ENCODE measurements around the gene CCR7. TPM values are rescaled to one million over a fixed set of nuclear protein-coding genes. Genes with fewer than 3 reads are reported as not detected.
"Not testable (repeated sequence)": the region's sequence is repeated elsewhere in the genome, so short reads cannot be mapped to it uniquely, and the experiment has no call there.

The CCR7 gene
- total and polyA plus RNA-seq, 2 donors: 0.39 to 0.58 TPM

DNA sequence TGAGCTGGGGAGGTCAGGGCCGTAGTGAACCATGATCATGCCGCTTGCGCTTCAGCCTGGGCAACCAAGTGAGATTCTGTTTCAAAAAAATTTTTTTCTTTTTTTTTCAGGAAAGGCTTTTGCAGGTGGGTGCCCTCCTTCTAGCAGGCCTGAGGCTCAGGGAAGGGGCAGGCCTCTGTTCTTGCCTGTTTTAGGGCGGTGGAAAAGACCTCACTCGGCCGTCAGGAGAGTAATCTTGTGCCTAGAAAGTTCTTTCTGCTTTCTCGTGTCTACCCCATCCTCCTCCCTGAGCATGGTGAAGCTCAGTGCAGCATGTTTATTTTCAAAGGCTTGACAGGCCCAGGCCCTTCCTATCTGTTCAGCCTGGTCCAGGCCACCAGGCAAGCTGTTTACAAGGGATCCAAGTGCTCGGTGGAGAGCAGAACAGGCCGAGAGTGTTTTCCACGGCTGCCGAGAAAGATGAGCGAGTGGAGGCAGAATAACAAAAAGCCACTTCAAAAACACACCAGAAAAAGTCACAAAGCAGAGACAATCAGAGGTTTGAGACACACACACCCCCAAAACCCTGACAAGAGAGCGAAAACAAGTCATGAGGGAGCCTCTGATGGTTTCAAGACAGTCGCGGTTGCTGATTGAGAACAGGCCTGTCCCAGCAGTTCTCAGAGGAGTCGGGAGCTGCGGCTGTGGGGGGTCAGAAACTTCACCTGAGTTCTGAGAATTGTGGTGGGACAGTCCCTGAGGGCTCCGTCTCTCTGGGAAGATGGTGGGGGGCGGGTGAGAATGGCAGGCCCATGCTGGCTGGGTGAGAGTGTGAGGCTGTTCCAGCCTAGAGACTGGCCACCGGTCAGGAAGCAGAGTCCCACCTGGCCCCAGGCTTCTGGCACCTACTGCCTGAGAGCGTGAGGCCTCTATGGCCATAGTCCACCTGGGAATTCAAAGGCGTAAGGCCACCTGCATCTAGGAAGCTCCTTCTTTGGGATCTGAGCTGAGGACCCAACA lies 37.5 kb upstream of the CCR7 start:
- WGBS: 67% methylated on average over 22 of the region's 22 CpGs
- no peaks in the 10 kb centered on the region for H3K36me3 ChIP-seq (ENCODE audit: insufficient read depth)
- H3K4me1 ChIP-seq (ENCODE audit: insufficient read depth): no peaks in the 10 kb centered on the region
- no peak overlapping the region for H3K4me3 ChIP-seq (ENCODE audit: low read depth, low read length)
- H3K27ac ChIP-seq (ENCODE audit: low read depth): peak overlapping the region; percentile 51
- no peak for DNase-seq (ENCODE audit: extremely low spot score)

- DNase-seq (ENCODE audit: extremely low spot score): no peak
- Histone ChIP-seq H3K36me3 (ENCODE audit: insufficient read depth) (no peaks in the 10 kb centered on the region), H3K27ac (ENCODE audit: low read depth) (no peak overlapping the region), H3K4me3 (ENCODE audit: low read depth, low read length) (no peak overlapping the region), H3K4me1 (ENCODE audit: insufficient read depth) (no peaks in the 10 kb centered on the region)
- 78% methylated on average over 8 of the region's 8 CpGs for WGBS
Observed at GRCh38 chr17:40600486-40601046, 35.3 kb upstream of the CCR7 start.

- no peak for DNase-seq (ENCODE audit: extremely low spot score)
- H3K36me3 ChIP-seq (ENCODE audit: insufficient read depth): no peaks in the 10 kb centered on the region
- WGBS: 79% methylated on average over 7 of the region's 7 CpGs
- H3K27ac ChIP-seq (ENCODE audit: low read depth): no peak overlapping the region
- no peak overlapping the region for H3K4me3 ChIP-seq (ENCODE audit: low read depth, low read length)
- no peaks in the 10 kb centered on the region for H3K4me1 ChIP-seq (ENCODE audit: insufficient read depth)
Observed at GRCh38 chr17:40599468-40599763, 34.1 kb upstream of the CCR7 start.

GRCh38 chr17:40598619-40599467 lies 33.6 kb upstream of the CCR7 start:
- Histone ChIP-seq H3K4me1 (ENCODE audit: insufficient read depth) (no peaks in the 10 kb centered on the region), H3K4me3 (ENCODE audit: low read depth, low read length) (no peak overlapping the region), H3K27ac (ENCODE audit: low read depth) (no peak overlapping the region), H3K36me3 (ENCODE audit: insufficient read depth) (no peaks in the 10 kb centered on the region)
- WGBS: 76% methylated on average over 20 of the region's 20 CpGs
- DNase-seq (ENCODE audit: extremely low spot score): no peak

GRCh38 chr17:40598301-40598618 lies 33.0 kb upstream of the CCR7 start:
- no peak overlapping the region for H3K4me3 ChIP-seq (ENCODE audit: low read depth, low read length)
- no peaks in the 10 kb centered on the region for H3K36me3 ChIP-seq (ENCODE audit: insufficient read depth)
- no peaks in the 10 kb centered on the region for H3K4me1 ChIP-seq (ENCODE audit: insufficient read depth)
- 83% methylated on average over 5 of the region's 5 CpGs for WGBS
- no peak overlapping the region for H3K27ac ChIP-seq (ENCODE audit: low read depth)
- no peak for DNase-seq (ENCODE audit: extremely low spot score)

DNA sequence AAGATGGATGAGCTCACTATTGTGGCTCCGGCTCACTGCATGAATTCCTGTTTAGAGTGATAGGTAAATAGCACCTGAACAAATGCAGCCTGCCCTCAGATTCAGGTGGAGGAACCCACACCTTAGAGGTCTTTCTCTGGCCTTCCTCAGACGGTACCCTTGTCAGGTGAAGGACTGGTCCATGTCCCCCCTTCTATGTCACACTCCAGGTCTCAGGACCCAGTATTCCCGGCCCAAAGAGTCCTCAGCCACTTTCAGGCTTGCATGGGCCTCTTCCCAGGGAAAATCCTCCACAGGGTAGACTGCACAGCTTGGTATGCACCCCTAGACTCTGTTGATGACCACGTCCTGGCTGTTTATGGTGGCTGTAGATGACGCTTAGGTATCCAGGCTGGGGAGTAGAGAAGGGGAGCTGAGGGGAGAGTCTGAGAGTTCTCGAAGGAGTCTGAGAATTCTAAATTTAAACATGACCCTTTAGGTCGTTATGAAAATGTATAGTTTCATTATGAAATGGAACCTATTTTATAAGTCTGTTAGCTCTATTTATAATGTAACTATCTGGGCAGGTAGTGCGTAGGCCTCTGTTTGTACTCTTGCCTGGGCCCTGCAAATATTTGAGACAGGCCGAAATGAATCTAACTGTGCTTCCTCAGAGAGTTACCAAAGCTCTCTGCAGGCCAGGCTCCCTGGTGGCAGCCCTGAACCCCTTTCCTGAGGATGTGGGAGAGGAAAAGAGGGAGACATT lies 32.5 kb upstream of the CCR7 start:
- H3K4me1 ChIP-seq (ENCODE audit: insufficient read depth): no peaks in the 10 kb centered on the region
- DNase-seq (ENCODE audit: extremely low spot score): no peak
- no peak overlapping the region for H3K27ac ChIP-seq (ENCODE audit: low read depth)
- no peak overlapping the region for H3K4me3 ChIP-seq (ENCODE audit: low read depth, low read length)
- no peaks in the 10 kb centered on the region for H3K36me3 ChIP-seq (ENCODE audit: insufficient read depth)
- 89% methylated on average over 9 of the region's 9 CpGs for WGBS

DNA sequence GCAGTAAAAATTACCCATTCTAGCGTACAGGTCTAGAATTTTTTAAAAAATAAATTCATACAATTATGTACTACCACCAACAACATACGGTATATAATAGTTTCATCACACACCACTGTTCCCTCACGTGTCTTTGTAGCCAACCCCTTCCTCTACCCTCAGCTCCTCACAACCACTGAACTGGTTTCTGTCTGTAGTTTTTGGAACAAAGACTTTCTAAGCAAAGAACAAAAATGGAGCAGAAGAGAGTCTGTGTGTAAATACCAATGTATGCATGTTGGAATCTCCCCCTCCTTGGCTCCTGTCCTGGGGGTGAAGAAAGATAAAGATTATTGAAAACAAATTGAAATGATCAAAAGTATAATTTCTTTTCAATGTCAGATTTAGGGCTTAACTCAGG lies 31.9 kb upstream of the CCR7 start:
- Histone ChIP-seq H3K4me1 (ENCODE audit: insufficient read depth) (no peaks in the 10 kb centered on the region), H3K4me3 (ENCODE audit: low read depth, low read length) (no peak overlapping the region), H3K36me3 (ENCODE audit: insufficient read depth) (no peaks in the 10 kb centered on the region), H3K27ac (ENCODE audit: low read depth) (no peak overlapping the region)
- 86% methylated on average over 3 of the region's 3 CpGs for WGBS
- no peak for DNase-seq (ENCODE audit: extremely low spot score)

GRCh38 chr17:40596261-40596919 lies 31.1 kb upstream of the CCR7 start:
- no peak overlapping the region for H3K4me3 ChIP-seq (ENCODE audit: low read depth, low read length)
- no peak overlapping the region for H3K27ac ChIP-seq (ENCODE audit: low read depth)
- H3K36me3 ChIP-seq (ENCODE audit: insufficient read depth): no peaks in the 10 kb centered on the region
- DNase-seq (ENCODE audit: extremely low spot score): no peak
- no peaks in the 10 kb centered on the region for H3K4me1 ChIP-seq (ENCODE audit: insufficient read depth)
- 82% methylated on average over 7 of the region's 7 CpGs for WGBS

- no peaks in the 10 kb centered on the region for H3K4me1 ChIP-seq (ENCODE audit: insufficient read depth)
- no peak overlapping the region for H3K4me3 ChIP-seq (ENCODE audit: low read depth, low read length)
- no peak overlapping the region for H3K27ac ChIP-seq (ENCODE audit: low read depth)
- H3K36me3 ChIP-seq (ENCODE audit: insufficient read depth): no peaks in the 10 kb centered on the region
- 91% methylated on average over 3 of the region's 3 CpGs for whole genome bisulfite sequencing
- DNase-seq (ENCODE audit: extremely low spot score): no peak
Observed at GRCh38 chr17:40590742-40591141, 25.5 kb upstream of the CCR7 start.

GRCh38 chr17:40588552-40588951 lies 23.3 kb upstream of the CCR7 start:
- WGBS: 85% methylated on average over 2 of the region's 2 CpGs
- Histone ChIP-seq H3K36me3 (ENCODE audit: insufficient read depth) (no peaks in the 10 kb centered on the region), H3K4me3 (ENCODE audit: low read depth, low read length) (no peak overlapping the region), H3K27ac (ENCODE audit: low read depth) (no peak overlapping the region), H3K4me1 (ENCODE audit: insufficient read depth) (no peaks in the 10 kb centered on the region)
- no peak for DNase-seq (ENCODE audit: extremely low spot score)

GRCh38 chr17:40586264-40586663 lies 21.0 kb upstream of the CCR7 start:
- not testable (repeated sequence) for H3K4me1 ChIP-seq (ENCODE audit: insufficient read depth); DNase-seq (ENCODE audit: extremely low spot score)
- WGBS: 81% methylated on average over 3 of the region's 3 CpGs

GRCh38 chr17:40584950-40585349 lies 19.7 kb upstream of the CCR7 start:
- WGBS: 80% methylated on average over 2 of the region's 2 CpGs
- DNase-seq (ENCODE audit: extremely low spot score); H3K36me3 ChIP-seq (ENCODE audit: insufficient read depth): not testable (repeated sequence)

More at GRCh38 chr17:40586264-40586663, 21.0 kb upstream of the CCR7 start:
- H3K36me3 ChIP-seq (ENCODE audit: insufficient read depth); H3K27ac ChIP-seq (ENCODE audit: low read depth); H3K4me3 ChIP-seq (ENCODE audit: low read depth, low read length): not testable (repeated sequence)

More at GRCh38 chr17:40584950-40585349, 19.7 kb upstream of the CCR7 start:
- H3K27ac ChIP-seq (ENCODE audit: low read depth); H3K4me3 ChIP-seq (ENCODE audit: low read depth, low read length); H3K4me1 ChIP-seq (ENCODE audit: insufficient read depth): not testable (repeated sequence)

Data from urinary bladder (tissue), 4 donors.